GM23338 (cell line): ENCODE measurements around the gene UBE2Z. TPM values are rescaled to one million over a fixed set of nuclear protein-coding genes. Genes with fewer than 3 reads are reported as not detected.

Experiments used
- ATAC-seq: fragments of 200-7000 bp; cut with Tn5 transposase; 3 replicates; pipeline ENCODE4 v1.9.1; 2020
- DNase-seq: peaks from one replicate; pipeline ENCODE4 v3.0.0-alpha.2; 2015; ENCODE audit warnings: low spot score
- H2AFZ ChIP-seq: fragments of 200-600 bp; sonication (generic); 2 replicates; pipeline ENCODE4 v1.8.0; 2016; ENCODE audit warnings: antibody characterized with exemption, mild to moderate bottlenecking, moderate library complexity
- H3F3A ChIP-seq: fragments of 200-600 bp; sonication (generic); replicated peaks from 2 replicates; pipeline ENCODE4 v1.8.0; 2017; ENCODE audit warnings: antibody characterized with exemption, mixed run types, low read depth
- H3K27ac ChIP-seq: fragments of 200-600 bp; sonication (generic); 2 replicates; pipeline ENCODE4 v1.6.1; 2016; ENCODE audit warnings: low read depth
- H3K27me3 ChIP-seq: fragments of 200-600 bp; sonication (generic); 2 replicates; pipeline ENCODE4 v1.8.0; 2016; ENCODE audit warnings: mild to moderate bottlenecking, mixed run types, moderate library complexity; ENCODE audit not compliant: insufficient read depth
- H3K36me3 ChIP-seq: fragments of 200-600 bp; sonication (generic); 2 replicates; pipeline ENCODE4 v1.8.0; 2016; ENCODE audit warnings: mild to moderate bottlenecking; ENCODE audit not compliant: insufficient read depth
- H3K4me1 ChIP-seq: fragments of 200-600 bp; sonication (generic); 2 replicates; pipeline ENCODE4 v1.8.0; 2016; ENCODE audit warnings: mild to moderate bottlenecking, moderate library complexity; ENCODE audit not compliant: insufficient read depth
- H3K4me2 ChIP-seq: fragments of 200-600 bp; sonication (generic); 2 replicates; pipeline ENCODE4 v1.7.1; 2017; ENCODE audit warnings: mixed run types
- H3K4me3 ChIP-seq: fragments of 200-600 bp; sonication (generic); 2 replicates; pipeline ENCODE4 v1.6.1; 2016; ENCODE audit warnings: mixed run types
- H3K79me2 ChIP-seq: fragments of 200-600 bp; sonication (generic); replicated peaks from 2 replicates; pipeline ENCODE4 v1.8.0; 2017; ENCODE audit warnings: mild to moderate bottlenecking; ENCODE audit not compliant: insufficient read depth
- H3K9me2 ChIP-seq: fragments of 200-600 bp; sonication (generic); 2 replicates; pipeline ENCODE4 v1.8.0; 2017; ENCODE audit not compliant: insufficient read depth
- H4K20me1 ChIP-seq: fragments of 200-600 bp; sonication (generic); replicated peaks from 2 replicates; pipeline ENCODE4 v1.8.0; 2017; ENCODE audit warnings: mild to moderate bottlenecking; ENCODE audit not compliant: insufficient read depth
- H3K27ac Mint-ChIP-seq: 2 replicates; pipeline ENCODE4 v1.8.0; 2020; ENCODE audit warnings: inconsistent platforms, mild to moderate bottlenecking, moderate library complexity, mixed read lengths
- H3K27me3 Mint-ChIP-seq: 3 replicates; pipeline ENCODE4 v1.8.0; 2022; ENCODE audit warnings: low read depth, mild to moderate bottlenecking, moderate library complexity, mixed read lengths, inconsistent platforms; ENCODE audit not compliant: insufficient read depth, poor library complexity
- H3K36me3 Mint-ChIP-seq: 3 replicates; pipeline ENCODE4 v1.8.0; 2021; ENCODE audit warnings: low read depth, mild to moderate bottlenecking, inconsistent platforms, moderate library complexity, mixed read lengths
- H3K4me1 Mint-ChIP-seq: 3 replicates; pipeline ENCODE4 v1.8.0; 2020; ENCODE audit warnings: mild to moderate bottlenecking, inconsistent platforms, mixed read lengths
- H3K4me3 Mint-ChIP-seq: 3 replicates; pipeline ENCODE4 v1.8.0; 2021; ENCODE audit warnings: moderate library complexity, mild to moderate bottlenecking, inconsistent platforms, mixed read lengths
- H3K9me3 Mint-ChIP-seq: 3 replicates; pipeline ENCODE4 v1.8.0; 2020; ENCODE audit warnings: moderate library complexity, mild to moderate bottlenecking, inconsistent platforms, mixed read lengths
- CREB1 ChIP-seq: fragments of 250-450 bp; sonication (Bioruptor Pico); IDR thresholded peaks from 2 replicates; pipeline ENCODE4 v1.5.0; 2020; ENCODE audit warnings: low read depth, mild to moderate bottlenecking, moderate library complexity
- CTCF ChIP-seq, 2 experiments: fragments of 200-600 bp in 1 of 2; sonication (generic) in 1 of 2; conservative IDR thresholded peaks; 2 replicates each; pipeline versions ENCODE4 v1.5.1 to v1.6.1; 2016 to 2017; ENCODE audit warnings: antibody characterized with exemption in 2 of 2, low read depth in 2 of 2, mild to moderate bottlenecking in 2 of 2, moderate library complexity in 1 of 2
- ETS1 ChIP-seq: IDR thresholded peaks from 2 replicates; pipeline ENCODE4 v1.6.1; 2016; ENCODE audit warnings: antibody characterized with exemption
- EZH2 ChIP-seq: fragments of 200-600 bp; sonication (generic); IDR thresholded peaks from one replicate; pipeline ENCODE4 v1.8.0; 2017; ENCODE audit warnings: antibody characterized with exemption, mild to moderate bottlenecking, low read depth; ENCODE audit not compliant: unreplicated experiment
- EZH2phosphoT487 ChIP-seq: fragments of 200-600 bp; sonication (generic); IDR thresholded peaks from one replicate; pipeline ENCODE4 v1.8.1; 2018; ENCODE audit warnings: antibody characterized with exemption; ENCODE audit not compliant: unreplicated experiment
- JUNB ChIP-seq: IDR thresholded peaks from one replicate; pipeline ENCODE4 v1.6.1; 2016; ENCODE audit warnings: antibody characterized with exemption; ENCODE audit not compliant: unreplicated experiment
- NANOG ChIP-seq: IDR thresholded peaks from 2 replicates; pipeline ENCODE4 v1.6.1; 2016; ENCODE audit warnings: antibody characterized with exemption, borderline replicate concordance
- POLR2AphosphoS5 ChIP-seq: IDR thresholded peaks from 2 replicates; pipeline ENCODE4 v1.6.1; 2016; ENCODE audit warnings: antibody characterized with exemption, low read depth
- REST ChIP-seq: IDR thresholded peaks from one replicate; pipeline ENCODE4 v1.6.1; 2018; ENCODE audit warnings: antibody characterized with exemption; ENCODE audit not compliant: unreplicated experiment
- STAT1 ChIP-seq: IDR thresholded peaks from one replicate; pipeline ENCODE4 v1.6.1; 2016; ENCODE audit warnings: antibody characterized with exemption; ENCODE audit not compliant: unreplicated experiment
- ZNF114 ChIP-seq: fragments of 250-450 bp; sonication (Bioruptor Pico); IDR thresholded peaks from 2 replicates; pipeline ENCODE4 v1.5.0; 2020; ENCODE audit warnings: mild to moderate bottlenecking, moderate library complexity
- ZNF331 ChIP-seq: fragments of 250-450 bp; sonication (Bioruptor Pico); IDR thresholded peaks from 2 replicates; pipeline ENCODE4 v1.5.0; 2020; ENCODE audit warnings: low read depth, mild to moderate bottlenecking, moderate library complexity
- ZNF462 ChIP-seq: fragments of 250-450 bp; sonication (Bioruptor Pico); IDR thresholded peaks from 2 replicates; pipeline ENCODE4 v1.5.0; 2020; ENCODE audit warnings: mild to moderate bottlenecking, moderate library complexity
- polyA plus RNA-seq: library from polyadenylated mRNA; unstranded; fragments of >200 nt; fragmentation: Nextera tagmentation; extraction: Ambion mirVana; gene quantifications from 2 replicates; pipeline ENCODE4 v1.2.1, GENCODE V29; 2016
- total RNA-seq: library from RNA; depleted of rRNA; stranded (reverse); fragments of >200 nt; shearing (Covaris generic); gene quantifications from 2 replicates; pipeline ENCODE4 v1.2.3, GENCODE V29; 2014

UBE2Z gene
- total and polyA plus RNA-seq, 2 experiments from 2014 or later: 34.1 to 78.5 TPM

- peaks cover 5% of the 10 kb centered on the region; the same call in 1 of the 2 replicates for H3F3A ChIP-seq
- DNase-seq: no peak
- H3K36me3 ChIP-seq: no peaks in the 10 kb centered on the region
- no peaks in the 10 kb centered on the region for H3K27me3 ChIP-seq
- no peaks in the 10 kb centered on the region for H4K20me1 ChIP-seq
- H3K79me2 ChIP-seq: no peaks in the 10 kb centered on the region
- H3K27ac ChIP-seq: no peak overlapping the region
- no peaks in the 10 kb centered on the region for H3K9me2 ChIP-seq
- peaks cover 30% of the 10 kb centered on the region; the same call in 1 of the 2 replicates for H3K4me1 ChIP-seq
- ATAC-seq: no peak
- no peak overlapping the region for H3K4me3 ChIP-seq
- no peak overlapping the region; the same call in 2 of the 3 replicates for H3K4me3 Mint-ChIP-seq
- no peaks in the 10 kb centered on the region for H3K9me3 Mint-ChIP-seq
- TF ChIP-seq STAT1: no peak
- no peak for TF ChIP-seq EZH2
- TF ChIP-seq ZNF462 (CRISPR knock-in tag): no peak
- no peak for TF ChIP-seq POLR2AphosphoS5
- TF ChIP-seq JUNB: no peak
- no peak for TF ChIP-seq CREB1 (CRISPR knock-in tag)
- no peak for TF ChIP-seq NANOG
- no peak for TF ChIP-seq REST
- no peak for TF ChIP-seq ZNF114 (CRISPR knock-in tag)
- no peak for TF ChIP-seq ETS1
- no peak for TF ChIP-seq CTCF (conservative IDR thresholded peaks at IDR 0.05; ENCODE audit: low read depth in 2 of 2)
- TF ChIP-seq ZNF331: no peak
- no peak for TF ChIP-seq EZH2phosphoT487
- H3K4me2 ChIP-seq: no peak overlapping the region
- H2AFZ ChIP-seq: peak overlapping the region; percentile 52
- no peaks in the 10 kb centered on the region for H3K36me3 Mint-ChIP-seq
- H3K4me1 Mint-ChIP-seq: peaks cover 34% of the 10 kb centered on the region
- no peak overlapping the region for H3K27ac Mint-ChIP-seq
- peaks cover 38% of the 10 kb centered on the region for H3K27me3 Mint-ChIP-seq
Measured at GRCh38 chr17:48970224-48970623, 62.0 kb downstream of the UBE2Z start.
